GM18499 (cell line): ENCODE measurements around the gene JPT2.
"Not testable (repeated sequence)": the region's sequence is repeated elsewhere in the genome, so short reads cannot be mapped to it uniquely, and the experiment has no call there.

Source experiments
- ATAC-seq: cut with Tn5 transposase; IDR thresholded peaks from one replicate; pipeline ENCODE4 v1.9.1; 2021; ENCODE audit warnings: moderate number of reproducible peaks; ENCODE audit not compliant: insufficient read depth, unreplicated experiment

The JPT2 gene

DNA sequence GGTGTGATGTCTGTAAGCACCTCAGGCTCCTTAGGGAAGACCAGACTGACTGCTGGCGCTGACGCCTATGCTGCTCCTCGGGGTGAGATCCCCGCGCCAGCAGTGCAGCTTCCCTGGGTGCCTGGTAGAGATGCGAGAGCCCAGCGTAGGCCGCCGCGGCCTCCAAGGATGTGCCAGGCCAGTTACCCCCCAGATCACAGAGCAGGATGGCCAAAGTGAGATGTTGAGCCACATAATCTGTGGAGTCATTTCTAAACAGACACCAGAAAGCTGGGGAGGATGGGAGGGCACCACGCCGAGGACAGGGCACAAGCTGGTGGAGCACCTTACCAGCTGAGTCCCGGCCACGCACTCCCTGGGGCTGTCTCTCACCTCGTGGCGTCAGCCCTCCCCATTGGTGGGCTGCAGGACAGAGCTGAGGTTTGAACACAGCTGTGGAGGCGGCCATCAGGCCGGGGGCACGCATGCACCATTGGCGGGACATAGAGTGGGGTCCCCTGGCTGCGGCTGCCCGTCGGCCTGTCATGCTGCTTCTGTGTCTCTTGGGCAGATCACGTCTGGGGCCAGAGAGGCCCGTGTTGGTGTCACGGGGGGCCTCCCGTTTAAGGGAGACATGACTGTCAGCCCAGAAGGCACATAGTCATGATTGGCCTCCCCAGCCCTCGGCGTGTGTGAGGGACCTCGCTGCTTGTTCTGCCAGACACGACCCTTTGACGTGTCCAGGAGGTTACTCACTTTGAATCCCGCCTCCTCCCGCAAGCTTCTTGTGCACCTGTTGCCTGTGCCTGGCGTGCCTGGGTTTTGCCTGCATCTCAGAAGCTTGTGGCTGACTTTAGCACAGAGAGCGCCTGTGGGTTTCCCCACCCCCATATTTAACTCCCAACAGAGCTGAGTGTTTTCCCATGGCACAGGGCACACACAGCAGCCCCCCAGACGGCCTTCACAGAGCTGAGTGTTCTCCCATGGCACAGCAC is 49.9 kb downstream of the JPT2 start:
- no peak for ATAC-seq

- ATAC-seq = no peak
These were observed 50.9 kb downstream of the JPT2 start for GRCh38 chr16:1729026-1729425.

GRCh38 chr16:1729445-1729844 is 51.4 kb downstream of the JPT2 start:
- ATAC-seq = no peak

GRCh38 chr16:1731073-1731472 is 53.0 kb downstream of the JPT2 start:
- ATAC-seq = no peak

GRCh38 chr16:1731603-1732002 is 53.5 kb downstream of the JPT2 start:
- ATAC-seq = no peak

- no peak for ATAC-seq
These were observed 54.0 kb downstream of the JPT2 start for GRCh38 chr16:1732071-1732470.

GRCh38 chr16:1732551-1732987 is 54.5 kb downstream of the JPT2 start:
- not testable (repeated sequence) for ATAC-seq

GRCh38 chr16:1734123-1734522 is 56.0 kb downstream of the JPT2 start:
- no peak for ATAC-seq

DNA sequence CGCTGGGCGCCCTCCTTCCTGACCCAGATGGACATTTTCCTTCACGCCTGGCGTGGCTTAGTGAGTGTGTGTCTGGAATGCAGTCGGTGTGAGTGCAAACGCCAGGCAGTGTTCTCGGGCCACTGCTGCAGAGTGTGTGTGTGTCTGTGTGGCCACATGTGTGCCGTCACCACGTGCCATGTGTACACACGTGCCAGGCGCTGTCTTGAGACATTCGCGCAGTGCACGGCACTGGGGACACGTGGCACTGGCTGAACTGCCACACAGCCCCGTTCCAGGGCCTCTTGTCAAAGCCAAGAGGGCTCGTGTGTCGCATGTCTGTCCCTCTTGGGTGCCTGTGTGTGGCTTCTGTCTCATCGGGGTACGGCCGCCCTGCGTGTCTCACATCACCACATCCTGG is 56.7 kb downstream of the JPT2 start:
- no peak for ATAC-seq

GRCh38 chr16:1740234-1740633 is 62.2 kb downstream of the JPT2 start:
- ATAC-seq = no peak

GRCh38 chr16:1740781-1741490 is 62.9 kb downstream of the JPT2 start:
- no peak for ATAC-seq

- ATAC-seq = no peak
These were observed 63.6 kb downstream of the JPT2 start for GRCh38 chr16:1741553-1742165.

- no peak for ATAC-seq
These were observed 65.6 kb downstream of the JPT2 start for GRCh38 chr16:1743376-1744337.

DNA sequence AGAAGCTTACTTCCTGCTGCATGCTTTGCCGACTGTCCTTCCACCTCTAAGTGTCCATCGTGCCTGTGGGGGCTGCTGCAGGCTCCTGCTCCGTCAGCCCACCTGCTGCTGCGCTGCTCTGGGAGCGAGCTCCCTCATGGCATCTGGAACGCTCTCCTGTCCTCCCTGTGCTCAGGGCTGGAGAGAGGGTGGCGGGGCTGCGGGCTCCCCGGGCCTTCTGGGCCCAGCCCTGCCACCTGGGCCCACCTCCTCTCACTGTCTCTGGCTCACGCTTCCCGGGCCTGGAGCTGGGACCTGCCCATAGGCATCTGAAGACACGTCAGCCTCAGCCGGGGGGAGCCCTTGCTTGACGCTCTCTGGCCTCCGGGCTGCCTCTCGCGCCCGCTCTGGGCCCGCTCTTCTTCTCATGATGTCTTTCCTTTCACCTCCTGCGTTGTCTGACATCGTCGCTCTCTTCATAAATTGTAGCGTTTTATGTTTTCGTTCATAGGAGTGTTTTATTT is 66.3 kb downstream of the JPT2 start:
- no peak for ATAC-seq

DNA sequence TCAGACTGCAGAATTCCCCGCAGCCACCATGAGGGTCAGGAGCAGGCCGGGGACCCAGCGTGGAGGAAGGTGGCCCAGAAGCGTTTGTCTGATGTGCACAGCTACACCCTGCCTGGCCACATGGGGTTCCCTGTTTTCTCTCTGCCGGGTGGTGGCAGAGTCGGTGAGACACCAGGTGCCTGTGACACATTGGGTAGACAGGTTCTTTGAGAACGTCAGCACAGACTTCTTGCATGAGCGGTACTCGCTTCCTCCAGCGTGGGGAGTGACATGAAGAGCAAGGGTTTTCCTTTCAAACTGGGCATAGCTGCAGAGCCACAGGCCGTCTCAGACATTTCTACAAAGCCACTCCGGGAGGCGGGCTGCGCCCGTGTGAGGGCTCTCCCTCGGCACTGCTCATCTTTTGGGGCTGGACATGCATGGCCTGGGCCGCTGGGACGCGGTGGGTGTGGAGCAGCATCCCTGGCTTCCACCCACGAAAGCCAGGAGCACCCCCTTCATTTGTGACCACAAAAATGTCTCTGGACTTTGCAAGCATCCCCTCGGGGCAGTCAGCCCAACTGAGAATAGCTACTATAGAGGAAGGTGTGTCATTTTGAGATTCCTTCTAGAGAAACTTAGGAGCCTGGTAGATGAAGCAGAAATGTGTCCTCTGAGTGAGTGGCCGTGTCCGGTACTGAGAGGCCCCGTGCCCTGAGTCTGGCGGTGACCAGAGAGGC is 67.3 kb downstream of the JPT2 start:
- no peak for ATAC-seq

DNA sequence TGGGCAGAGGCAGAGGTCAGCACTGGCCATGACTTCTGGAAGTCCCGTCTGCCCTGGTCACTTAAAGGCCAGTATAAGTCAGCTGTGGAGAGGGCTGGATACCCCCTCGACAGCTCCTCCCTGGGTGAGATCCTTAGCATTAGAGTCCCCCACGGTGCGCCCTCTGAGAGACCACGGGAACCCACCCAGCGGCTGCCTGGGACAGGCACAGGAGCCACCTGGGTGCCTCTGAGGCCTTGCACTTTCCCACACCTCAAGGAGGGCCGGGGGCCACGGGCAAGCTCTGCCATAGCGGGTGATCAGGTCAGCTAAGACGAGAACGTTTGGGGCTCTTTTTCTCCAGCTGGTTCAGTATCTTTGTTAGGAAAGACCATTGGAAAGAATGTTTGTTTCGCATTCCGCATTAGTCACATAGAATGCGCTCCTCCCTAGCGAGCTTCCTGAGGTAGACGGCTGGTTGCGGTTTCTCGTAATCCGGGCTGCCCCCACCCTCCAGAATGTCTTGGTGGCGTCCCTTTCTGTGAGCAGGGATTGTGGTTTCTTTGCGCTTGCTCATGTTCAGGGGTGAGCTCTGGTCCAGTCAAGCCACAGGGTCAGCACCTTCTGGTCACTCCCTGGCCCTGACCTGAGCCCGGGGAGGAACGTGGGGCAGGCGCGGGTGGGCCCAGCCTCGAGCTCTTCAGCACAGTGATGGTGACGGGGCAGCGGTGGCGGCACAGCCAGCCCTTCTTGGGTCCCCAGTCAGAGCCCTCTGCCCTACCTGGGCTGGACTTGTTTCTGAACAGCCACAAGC is 68.0 kb downstream of the JPT2 start:
- ATAC-seq = no peak

GRCh38 chr16:1746693-1747195 is 68.7 kb downstream of the JPT2 start:
- ATAC-seq = no peak

DNA sequence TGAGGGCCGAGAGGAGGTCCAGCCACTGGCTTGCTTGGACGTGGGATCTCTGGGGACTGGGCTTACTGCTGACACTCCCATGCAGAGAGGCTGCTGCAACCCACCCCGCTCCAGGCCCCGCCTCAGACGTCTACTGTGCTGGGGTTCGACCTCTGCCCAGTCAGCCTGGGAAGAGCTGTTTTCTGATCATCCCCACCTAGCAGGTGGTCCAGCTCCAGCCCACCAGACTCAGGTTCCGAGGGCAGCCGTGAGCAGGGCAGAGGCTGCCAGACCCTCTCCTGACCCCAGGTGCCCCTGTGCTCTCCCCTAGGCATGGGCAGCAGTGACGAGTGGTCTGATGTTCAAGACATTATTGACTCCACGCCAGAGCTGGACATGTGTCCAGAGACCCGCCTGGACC is 69.9 kb downstream of the JPT2 start:
- ATAC-seq = no peak
